IPS-11a (cell line): ENCODE measurements around the gene ATP5PO.
"Not testable (repeated sequence)": the region's sequence is repeated elsewhere in the genome, so short reads cannot be mapped to it uniquely, and the experiment has no call there.

Experiments
- H3K4me3 ChIP-seq: one replicate; pipeline ENCODE4 v1.5.1; 2013; ENCODE audit warnings: low read depth, low read length, control low read depth

ATP5PO gene

DNA sequence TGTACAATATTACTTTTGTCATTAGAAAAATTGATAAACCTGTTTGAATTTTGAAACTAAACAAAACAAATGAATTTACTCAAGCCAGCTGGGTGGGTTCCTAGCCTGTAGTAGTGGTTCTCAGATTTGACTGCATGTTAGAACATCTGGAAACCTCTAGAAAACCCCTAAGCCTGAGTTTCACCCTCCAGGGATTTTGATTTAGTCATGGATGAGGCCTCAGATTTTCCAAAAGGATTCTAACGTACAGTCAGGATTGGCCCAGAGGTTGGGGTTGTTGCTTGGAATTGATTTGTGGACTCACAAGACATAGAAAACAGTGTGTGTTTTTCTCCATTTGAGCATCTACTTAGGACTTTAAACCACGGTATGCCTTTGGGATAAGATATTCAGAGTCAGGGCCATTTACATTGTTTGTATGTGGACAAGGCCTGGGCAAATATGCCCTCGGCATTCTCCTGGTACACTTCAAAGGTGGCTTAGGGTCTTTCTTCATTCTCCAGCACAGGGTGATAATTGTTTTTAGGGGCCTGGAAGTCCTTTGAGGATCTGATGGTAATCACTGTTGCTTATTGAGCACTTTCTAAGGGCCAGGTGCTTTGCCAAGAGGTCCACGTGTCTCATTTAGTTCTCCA, 42.6 kb downstream of the ATP5PO start:
- H3K4me3 ChIP-seq, result no peak overlapping the region

DNA sequence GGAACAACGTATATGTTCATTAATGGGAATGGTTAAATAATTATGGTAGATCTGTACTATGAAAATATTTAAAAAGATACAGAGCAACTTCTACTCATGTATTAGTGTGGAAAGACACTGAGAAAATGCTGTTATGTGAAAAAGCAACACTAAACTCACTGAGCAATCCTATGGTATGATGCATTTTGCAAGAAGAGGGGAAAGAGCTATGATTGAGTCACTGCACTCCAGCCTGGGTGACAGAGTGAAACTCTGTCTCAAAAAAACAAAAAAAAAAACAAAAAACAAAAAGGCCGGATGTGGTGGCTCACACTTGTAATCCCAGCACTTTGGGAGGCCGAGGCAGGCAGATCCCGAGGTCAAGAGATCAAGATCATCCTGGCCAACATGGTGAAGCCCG, 44.4 kb downstream of the ATP5PO start:
- no peak overlapping the region for H3K4me3 ChIP-seq

DNA sequence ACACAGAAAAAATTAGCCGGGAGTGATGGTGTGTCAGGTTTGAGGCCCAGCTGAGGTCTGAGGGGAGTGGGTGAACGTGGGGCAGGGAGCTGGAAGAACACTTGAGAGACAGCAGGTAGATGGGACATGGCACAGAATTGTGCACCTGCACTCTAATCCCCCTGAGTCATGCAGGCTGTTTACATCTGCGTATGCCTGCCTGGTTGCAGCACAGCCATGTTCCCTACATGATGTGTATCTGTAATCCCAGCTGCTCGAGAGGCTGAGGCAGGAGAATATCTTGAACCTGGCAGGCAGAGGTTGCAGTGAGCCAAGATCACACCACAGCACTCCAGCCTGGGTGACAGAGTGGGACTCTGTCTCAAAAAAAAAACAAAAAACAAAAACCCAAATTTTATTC, 44.8 kb downstream of the ATP5PO start:
- no peak overlapping the region for H3K4me3 ChIP-seq

DNA sequence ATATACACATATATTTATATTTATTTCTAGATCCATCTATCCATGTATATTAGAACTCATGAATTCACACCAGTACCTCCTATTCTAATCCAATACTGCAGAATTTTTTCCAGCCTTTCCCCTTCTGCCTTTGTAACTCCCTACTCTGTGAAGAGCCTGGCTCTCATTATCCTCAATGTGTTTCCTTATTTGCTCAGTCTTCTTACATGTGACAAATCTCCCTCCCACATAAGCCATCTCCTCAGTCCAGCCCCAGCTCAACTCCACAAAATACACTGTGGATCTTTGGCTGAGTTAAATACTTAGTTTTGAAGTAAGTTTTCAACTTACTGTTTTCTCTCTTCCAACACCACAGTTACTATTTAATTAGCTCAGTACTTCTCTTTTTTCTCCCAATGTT, 45.7 kb downstream of the ATP5PO start:
- H3K4me3 ChIP-seq, result no peak overlapping the region

DNA sequence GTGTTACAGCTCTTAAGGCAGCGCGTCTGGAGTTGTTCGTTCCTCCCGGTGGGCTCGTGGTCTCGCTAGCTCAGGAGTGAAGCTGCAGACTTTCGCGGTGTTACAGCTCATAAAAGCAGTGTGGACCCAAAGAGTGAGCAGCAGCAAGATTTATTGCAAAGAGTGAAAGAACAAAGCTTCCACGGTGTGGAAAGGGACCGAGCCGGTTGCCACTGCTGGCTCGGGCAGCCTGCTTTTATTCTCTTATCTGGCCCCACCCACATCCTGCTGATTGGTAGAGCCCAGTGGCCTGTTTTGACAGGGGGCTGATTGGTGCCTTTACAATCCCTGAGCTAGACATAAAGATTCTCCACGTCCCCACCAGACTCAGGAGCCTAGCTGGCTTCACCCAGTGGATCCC, 47.7 kb downstream of the ATP5PO start:
- H3K4me3 ChIP-seq, result not testable (repeated sequence)

DNA sequence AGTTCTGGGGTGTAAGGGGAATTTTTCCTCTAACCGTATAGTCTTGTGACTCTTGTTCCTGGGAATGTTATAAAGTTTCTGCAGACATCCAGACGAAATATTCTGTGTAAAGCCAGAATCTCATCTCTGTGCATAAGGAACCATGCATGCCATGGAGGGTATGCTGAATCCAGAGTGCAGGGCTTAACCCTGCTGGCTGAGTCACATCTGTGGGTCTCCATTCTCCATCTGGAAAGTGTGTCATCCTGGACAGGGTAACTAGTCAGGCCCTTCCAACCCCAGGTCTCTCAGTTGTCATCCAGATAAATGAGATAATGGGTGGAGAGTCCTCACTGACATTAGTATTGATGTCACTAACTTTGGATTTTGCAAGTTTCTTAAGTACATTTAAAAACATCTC, 48.8 kb downstream of the ATP5PO start:
- H3K4me3 ChIP-seq, result no peak overlapping the region

DNA sequence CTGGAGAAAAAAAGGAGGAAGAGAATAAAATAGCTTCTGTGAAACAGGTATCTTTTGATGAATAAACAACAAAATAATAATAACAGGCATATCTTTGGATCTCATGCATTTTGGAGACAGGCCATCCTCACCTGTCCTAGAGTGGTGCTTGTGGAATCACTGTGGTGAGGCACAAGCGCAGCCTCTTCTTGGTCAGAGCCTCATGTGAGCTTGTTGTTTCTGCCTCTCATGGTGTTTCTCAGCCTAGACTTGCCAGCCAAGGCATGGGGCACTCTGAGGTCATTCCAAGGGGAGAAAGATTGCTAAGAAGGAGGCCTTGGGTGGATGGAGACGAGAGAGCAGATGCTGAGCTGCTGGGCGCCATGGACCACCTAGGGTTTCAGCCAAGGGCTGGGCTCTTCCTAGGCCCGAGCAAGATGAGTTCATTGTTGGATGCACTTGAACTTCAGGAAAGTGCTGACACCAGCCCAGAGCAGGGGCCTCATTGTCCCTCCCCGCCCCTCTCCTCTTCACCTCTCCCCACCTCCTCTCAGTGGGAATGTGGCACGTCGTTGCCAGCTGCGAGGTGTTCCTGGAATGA, 49.5 kb downstream of the ATP5PO start:
- no peak overlapping the region for H3K4me3 ChIP-seq

DNA sequence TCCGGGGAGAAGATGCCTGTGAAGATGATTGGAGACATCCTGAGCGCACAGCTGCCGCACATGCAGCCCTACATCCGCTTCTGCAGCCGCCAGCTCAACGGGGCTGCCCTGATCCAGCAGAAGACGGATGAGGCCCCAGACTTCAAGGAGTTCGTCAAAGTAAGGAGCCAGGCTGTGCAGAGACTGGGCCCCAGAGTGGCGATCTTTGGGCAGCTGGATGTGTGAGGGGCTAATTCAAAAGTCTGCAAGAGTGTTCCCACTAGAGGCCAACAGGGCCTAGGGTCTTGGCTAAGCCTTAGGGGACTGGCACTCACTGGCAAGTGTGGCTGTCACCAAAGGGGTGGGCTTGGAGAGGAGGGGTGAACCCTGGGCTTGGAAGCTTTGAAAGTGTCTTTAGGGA, 50.4 kb downstream of the ATP5PO start:
- H3K4me3 ChIP-seq, result no peak overlapping the region

DNA sequence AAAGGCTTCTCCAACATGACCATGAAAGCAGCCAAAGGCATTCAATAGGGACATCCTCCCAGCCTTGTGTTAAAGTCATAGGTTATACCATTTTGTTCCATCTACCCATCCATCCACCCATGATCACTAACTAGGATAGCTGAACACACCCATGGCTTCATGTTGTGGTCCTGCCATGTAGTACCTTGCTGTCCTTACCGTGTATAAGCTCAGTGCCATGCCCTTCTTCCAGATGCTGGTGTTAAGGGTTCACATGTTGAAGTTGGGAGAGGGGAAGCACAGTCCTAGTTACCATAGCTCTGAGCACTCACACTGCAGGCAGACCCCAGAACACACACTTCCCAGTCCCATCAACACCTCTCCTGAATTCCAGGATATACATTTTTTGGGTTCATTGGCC, 51.5 kb downstream of the ATP5PO start:
- H3K4me3 ChIP-seq, result no peak overlapping the region

DNA sequence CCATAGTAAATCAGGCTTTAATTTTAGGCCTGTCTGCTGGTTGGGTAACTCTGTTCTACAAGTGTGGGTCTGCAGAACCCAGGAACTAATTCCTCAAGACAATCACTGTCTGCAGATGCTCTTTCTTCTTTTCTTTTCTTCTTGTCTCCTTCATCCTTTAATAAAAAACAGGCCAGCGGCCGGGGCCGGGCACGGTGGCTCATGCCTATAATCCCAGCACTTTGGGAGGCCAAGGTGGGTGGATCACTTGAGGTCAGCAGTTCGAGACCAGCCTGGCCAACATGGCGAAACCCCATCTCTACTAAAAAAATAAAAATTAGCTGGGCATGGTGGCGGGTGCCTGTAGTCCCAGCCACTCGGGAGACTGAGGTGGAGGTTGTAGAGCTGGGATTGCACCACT, 52.4 kb downstream of the ATP5PO start:
- not testable (repeated sequence) for H3K4me3 ChIP-seq

DNA sequence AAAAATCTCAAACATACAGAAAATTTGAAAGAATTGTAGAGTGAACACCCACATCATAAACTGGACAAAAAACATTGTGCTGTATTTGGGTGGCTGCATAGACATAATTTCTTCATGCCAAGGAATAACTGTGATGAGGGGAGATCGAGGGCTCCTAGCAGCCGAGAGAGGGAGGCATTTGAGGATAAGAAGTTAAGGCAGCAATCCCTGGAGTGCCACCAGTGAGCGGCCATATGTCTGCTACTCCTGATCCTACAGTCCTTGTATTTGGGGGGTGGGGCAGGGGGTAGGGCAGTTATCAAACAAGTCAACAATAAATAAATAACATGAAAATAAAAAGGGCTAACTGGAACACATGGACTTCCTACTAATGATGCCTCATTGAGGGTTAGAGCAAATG, 54.5 kb downstream of the ATP5PO start:
- no peak overlapping the region for H3K4me3 ChIP-seq

DNA sequence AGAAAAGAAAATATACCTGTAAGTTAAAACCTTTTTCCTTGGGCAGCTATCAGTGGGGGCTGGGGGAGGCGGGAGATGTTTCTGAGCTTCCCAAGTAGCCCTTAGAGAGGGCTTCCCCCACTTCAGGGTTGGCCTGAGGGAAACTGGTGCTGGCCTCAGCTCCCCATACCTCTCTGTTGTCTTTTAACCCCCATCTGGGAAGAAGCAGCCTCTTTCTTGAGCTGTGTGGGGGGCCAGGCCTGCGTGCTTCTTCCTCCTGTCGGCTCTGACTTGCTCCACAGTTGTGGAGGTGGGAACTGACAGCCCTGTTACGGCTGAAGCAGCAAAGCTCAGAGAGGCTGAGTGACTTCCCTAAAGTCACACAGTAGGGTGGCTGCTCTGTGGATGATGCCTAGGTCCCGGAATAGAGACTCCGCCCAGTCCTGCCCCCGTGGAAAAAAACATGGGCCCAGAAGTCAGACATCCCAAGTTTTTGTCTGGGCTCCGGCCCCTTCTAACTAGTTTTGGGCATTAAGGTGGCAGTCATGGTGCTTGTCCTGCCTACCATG, 55.2 kb downstream of the ATP5PO start:
- no peak overlapping the region for H3K4me3 ChIP-seq

DNA sequence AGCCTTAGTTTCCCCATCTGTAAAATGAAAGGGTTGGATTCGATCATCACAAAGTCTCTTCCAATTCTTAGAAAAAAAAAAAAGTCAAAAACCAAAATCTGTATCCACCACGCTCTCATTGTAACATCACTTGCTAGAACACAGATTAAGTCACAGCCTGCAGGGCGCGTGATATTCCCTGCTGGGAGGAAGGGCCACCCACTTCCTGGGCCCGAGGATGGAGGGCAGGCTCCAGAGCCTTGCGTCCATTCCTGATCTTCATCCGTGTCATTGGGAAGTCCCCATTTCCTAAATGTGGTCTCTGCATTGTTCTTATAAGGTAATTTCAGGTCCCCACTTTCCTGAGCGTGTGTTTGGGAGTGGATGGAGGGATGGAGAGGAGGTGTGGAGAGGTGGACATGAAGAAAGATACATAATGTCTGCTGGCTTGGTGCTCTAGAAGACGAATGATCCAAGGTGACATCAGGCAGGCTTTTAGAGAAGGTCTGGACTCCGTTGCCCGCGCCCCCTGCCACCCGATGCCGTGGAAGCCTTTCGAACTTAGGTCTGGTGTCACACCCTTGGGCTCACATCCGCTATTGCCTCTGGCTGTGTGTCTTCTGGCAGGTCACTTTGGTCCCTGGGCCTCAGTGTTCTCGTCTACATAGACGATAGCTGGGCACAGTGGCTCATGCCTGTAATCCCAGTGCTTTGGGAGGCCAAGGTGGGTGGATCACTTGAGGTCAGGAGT, 56.1 kb downstream of the ATP5PO start:
- no peak overlapping the region for H3K4me3 ChIP-seq

DNA sequence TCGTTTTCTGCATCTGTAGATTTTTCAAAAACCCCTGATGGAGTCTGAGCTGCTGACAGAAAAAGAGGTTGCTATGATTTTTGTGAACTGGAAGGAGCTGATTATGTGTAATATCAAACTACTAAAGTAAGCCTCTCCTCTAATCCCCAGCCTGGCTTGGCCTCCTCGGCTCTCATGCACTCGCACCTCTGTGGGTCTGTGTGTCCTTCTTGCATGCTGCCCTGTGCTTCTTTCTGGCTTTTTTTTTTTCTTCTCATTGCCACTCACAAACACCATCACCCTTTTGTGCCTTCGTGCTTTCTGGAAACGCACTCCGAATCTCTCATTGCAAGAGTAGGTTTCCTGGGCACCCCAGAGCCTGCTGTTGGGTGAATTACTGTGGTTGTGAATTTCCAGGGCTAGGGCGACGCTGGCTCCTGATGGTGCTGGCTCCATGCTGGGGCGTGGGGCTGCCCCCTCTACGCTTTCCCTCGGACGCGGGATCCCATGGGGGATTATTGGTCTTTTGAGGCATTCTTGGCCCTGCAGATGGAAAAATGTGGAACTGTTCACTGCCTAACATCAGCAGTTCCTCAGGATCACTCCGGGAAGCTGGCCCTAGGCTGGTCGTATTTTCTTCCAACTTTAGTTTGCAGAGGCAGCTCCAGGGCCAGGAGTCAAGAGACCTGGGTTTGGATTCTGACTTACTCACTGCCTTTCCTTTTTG, 56.8 kb downstream of the ATP5PO start:
- no peak overlapping the region for H3K4me3 ChIP-seq

DNA sequence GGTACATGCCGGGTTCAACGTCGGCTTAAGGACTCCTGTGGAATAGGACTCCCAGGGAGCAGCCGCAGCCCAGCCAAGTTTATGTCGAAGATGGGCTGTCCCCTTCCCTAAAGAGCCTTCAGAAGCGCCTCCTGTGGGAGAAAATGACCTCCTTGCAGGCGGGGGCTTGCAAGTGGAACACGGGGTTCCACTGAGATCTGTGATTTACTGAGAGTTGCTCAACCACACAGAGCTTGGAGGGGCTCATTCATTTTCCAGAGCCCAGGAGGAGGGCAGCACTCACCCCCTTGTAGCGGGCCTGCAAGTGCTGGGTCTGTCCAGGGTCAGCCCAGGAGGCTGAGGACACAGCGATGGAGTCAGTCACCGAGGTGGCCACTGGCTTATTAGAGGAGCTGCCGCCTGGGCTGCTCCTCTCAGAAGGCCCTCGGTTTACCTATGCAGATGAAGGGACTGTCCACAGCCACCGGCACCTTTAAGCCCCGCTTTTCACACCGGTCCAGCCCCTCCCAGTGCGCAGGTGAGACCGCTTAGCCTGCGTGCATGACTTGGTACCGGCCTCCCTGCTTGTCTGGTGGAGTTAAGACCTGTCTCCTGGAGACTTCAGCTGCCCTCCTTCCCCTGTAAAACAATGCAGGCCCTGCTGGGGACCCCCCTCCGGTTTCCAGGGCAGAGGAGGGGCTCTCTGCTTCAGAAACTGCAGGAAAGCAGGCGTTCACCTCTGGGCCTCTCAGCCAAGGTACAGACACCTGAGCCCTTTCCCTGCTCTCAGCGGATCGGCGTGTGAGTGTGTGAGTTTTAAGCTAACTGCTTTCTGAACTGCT, 57.5 kb downstream of the ATP5PO start:
- no peak overlapping the region for H3K4me3 ChIP-seq

DNA sequence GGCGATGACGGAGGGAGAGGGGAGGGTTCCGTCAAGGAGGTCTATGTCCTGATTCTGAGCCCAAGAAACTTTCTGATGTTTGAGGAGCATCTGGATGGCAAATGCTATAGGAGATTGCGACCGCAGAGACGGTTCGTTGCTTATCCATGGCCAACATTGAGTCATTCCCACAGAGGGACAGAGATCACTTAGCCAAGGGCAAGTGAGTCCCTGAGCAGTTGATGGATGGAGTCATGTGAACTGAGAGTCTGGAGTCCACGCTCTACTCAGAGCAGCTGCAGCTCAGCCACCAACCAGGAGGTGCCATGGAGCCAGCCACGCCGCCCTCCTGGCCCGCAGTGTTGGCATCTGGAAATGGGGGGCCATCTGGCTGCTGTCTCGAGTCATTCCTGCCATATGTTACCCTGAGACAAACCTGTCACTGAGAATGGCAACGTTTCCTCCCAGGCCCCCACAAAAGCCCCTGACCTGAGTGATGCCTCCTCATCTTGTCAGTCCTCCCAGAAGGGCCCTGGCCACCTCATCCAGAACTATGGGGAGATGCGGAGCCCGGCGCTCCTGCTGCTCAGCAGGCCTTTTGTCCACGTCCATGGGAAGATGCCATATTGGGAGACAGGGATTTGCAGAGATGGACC, 58.6 kb downstream of the ATP5PO start:
- no peak overlapping the region for H3K4me3 ChIP-seq

DNA sequence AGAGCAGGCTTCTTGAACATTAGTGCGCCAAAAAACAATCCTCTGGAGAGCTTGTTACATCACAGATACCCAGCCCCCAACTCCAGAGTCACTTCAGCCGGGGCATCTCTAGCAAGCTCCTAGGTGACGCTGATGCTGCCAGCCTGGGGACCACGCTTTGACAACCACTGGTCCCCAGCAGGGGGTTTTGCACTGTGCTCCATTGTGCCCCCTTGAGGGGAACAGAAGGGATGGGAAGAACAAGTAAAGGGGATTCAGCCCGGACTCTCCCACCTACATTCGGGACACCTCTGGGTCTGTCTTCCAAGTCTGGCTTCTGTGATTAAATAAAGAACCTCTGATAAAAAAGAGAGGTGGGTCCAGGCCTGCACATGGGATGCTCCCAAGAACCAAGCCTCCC, 60.4 kb downstream of the ATP5PO start:
- no peak overlapping the region for H3K4me3 ChIP-seq

DNA sequence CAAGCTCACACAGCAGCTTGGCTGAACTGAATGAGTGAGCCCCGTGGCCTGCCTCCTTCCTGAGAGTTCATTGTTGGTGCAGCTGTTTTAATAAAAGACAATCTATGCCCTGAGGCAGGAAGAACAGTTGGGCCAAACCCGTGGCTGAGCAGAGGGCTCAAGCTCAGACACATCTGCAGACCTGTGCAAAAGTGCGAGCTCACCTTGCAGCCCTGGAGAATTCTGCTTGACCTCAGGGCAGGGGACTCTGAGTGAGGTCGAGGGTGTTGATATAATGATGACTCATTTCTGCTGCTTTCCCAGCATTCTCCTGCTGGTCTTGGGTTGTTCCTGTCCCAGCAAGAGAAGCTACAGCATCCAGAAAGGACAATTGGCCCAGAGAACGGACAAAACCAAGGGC, 61.0 kb downstream of the ATP5PO start:
- H3K4me3 ChIP-seq, result no peak overlapping the region
